CD4-positive, alpha-beta T cell treated with Interleukin-21 for 1 hour (primary cell): ENCODE results near the gene DHRS2.
"Not testable (repeated sequence)": the region's sequence is repeated elsewhere in the genome, so short reads cannot be mapped to it uniquely, and the experiment has no call there.

ENCODE experiments used
- DNase-seq: peaks from one replicate; pipeline ENCODE4 v3.0.0-alpha.2; 2020

DHRS2 gene

DNA sequence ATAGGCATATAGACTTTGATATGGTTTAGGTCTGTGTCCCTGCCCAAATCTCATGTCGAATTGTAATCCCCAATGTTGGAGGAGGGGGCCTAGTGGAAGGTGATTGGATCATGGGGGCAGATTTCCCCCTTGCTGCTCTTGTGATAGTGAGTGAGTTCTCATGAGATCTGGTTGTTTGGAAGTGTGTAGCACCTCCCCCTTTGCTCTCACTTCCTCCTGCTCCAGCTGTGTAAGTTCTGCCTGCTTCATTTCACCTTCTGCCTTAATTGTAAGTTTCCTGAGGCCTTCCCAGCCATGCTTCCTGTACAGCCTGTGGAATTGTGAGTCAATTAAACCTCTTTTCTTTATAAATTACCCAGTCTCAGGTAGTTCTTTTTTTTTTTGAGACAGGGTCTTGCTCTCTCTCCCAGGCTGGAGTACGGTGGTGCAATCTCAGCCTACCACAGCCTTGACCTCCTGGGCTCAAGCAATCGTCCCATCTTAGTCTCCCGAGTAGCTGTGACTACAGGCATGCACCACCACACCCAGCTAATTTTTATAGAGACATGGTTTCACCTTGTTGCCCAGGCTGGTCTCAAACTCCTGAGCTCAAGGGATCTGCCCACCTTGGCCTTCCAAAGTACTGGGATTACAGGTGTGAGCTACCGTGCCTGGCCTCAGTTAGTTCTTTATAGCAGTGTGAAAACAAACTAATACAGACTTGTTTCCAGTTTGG is 1.3 kb upstream of the DHRS2 start:
- DNase-seq: not testable (repeated sequence)

DNA sequence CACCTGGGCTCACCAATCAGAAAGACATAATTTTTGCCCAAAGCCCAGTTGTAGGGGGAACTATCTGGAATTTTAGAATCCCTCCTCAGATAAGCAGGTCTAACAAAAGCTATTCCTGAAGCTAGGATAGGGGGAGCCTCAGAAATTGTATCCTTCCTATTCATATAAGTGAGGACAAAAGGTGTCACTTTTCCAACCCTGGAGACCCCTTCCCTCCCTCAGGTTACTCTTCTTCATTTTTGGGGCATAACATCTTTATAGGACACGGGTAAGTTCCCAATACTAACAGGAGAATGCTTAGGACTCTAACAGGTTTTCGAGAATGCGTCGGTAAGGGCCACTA is 1.1 kb downstream of the DHRS2 start:
- not testable (repeated sequence) for DNase-seq

DNA sequence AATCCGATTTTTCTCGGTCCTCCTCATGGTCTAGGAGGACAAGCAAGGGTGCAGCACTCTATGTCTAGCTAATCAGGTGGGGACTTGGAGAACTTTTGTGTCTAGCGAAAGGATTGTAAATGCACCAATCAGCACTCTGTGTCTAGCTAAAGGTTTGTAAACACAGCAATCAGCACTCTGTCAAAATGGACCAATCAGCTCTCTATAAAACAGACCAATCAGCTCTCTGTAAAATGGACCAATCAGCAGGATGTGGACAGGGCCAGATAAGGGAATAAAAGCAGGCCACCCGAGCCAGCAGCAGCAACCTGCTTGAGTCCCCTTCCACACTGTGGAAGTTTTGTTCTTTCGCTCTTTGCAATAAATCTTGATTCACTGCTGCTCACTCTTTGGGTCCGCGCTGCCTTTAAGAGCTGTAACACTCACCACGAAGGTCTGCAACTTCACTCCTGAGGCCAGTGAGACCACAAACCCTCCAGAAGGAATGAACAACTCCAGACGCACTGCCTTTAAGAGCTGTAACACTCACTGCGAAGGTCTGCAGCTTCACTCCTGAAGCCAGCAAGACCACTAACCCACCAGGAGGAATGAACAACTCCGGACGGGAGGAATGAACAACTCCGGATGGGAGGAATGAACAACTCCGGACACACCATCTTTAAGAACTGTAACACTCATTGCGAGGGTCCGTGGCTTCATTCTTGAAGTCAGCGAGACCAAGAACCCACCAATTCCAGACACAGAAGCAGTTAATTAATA is 1.7 kb downstream of the DHRS2 start:
- DNase-seq: not testable (repeated sequence)

DNA sequence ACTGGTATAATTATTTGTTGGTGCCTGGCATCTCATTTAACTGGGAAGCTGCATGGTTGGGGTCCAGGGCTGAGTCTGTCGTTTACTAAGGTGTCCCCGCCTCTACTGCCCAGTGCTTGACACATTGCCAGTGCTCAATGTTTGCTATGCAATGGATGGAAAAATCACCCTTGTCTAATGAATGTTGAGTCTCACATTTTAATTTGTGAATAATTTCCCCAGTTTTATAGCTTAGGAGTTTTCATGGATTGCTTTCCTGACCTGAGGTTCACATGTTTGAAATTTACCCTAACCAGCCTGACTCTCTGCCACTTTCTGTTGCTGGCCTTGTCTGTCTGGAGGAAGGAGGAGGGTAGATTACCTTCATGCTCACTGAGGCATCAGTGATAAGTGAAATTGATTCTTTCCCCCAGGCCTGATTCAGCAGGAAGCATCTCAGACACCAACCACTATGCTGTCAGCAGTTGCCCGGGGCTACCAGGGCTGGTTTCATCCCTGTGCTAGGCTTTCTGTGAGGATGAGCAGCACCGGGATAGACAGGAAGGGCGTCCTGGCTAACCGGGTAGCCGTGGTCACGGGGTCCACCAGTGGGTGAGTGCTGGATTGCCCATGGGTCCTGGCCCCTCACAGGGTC is 2.4 kb downstream of the DHRS2 start:
- no peak for DNase-seq

DNA sequence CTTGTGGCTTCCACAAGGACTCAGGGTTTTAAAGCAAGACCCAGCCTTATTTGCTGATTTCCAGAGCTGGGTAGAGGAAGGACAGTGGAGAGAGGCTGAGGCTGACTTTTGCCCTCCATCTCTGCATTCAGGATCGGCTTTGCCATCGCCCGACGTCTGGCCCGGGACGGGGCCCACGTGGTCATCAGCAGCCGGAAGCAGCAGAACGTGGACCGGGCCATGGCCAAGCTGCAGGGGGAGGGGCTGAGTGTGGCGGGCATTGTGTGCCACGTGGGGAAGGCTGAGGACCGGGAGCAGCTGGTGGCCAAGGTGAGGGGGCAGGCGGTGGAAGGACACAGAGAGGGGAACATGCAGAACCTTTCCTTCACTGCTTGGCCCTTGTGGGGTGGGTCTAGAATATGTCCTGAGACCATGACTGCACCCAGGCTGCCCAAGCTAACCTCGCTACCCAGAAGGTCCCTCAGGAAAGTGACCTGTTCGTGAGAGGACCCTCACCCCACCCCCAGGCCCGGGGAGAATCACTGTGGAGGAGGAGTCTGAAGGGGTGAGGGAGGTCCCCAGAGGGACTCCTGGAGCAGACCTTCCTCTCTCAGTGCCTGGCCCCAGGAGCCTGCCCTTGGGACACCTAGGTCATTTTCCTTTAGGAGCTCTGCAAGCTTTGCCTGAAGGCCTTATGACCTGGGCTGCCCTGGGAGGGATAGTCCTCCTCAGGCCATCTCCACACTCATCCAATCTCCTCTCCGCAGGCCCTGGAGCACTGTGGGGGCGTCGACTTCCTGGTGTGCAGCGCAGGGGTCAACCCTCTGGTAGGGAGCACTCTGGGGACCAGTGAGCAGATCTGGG is 3.1 kb downstream of the DHRS2 start:
- no peak for DNase-seq

DNA sequence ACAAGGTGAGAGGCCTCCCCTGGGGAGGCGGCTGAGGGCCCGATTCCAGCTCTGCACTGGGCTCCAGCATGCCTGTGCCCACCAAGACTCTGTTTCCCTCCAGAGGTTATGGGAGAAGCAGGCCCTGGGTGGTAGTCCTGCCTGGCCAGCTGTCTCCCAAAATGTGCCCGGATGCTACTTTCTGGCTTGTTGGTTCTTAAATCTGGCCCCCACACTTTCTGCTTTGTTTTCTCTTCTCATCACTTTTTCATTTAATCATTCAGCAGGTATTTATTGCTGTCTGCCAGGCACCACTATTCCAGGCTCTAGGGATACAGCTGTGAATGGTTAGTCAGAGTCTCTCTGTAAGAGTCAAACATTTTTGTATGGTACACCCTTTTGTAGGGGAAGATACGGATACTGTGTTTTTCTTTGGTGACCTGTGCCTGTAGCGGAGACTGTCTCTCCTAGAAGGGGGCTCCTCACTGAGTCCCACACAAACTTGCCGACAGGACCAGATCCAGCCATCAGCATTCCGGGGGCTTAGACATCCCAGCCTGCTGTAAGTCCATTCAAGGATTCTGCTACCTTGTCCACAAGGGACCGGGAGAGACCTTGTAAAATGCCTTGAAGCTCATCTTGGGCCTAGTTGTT is 3.8 kb downstream of the DHRS2 start:
- no peak for DNase-seq

DNA sequence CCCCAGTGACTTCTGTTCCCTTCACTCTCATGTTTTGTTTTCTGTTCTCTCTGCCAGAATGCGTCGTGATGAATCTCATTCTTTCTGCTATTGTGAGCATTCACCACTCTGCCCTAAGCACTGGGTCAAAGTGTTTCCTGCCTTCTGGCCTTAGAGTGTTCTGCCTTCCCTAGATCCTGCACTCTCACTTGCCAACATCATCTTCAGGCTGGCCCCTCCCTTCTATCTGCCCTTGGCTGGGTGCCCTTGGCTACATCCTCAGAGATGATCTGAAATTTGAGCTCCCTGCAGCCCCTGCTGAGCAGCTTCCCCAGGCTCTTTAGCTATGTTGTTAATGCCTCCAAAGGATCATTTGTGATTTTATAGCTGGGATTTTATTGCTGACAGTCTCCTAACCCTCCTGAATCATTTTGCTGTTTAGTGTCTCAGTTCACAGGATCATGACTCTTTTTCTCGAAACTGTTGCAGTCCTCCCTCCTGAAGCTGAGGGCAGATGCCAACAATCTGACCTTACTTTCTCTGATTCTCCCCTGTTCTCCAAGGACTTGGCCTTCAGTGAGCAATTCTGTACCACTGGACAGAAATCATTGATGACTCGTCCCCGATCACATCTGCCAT is 4.5 kb downstream of the DHRS2 start:
- DNase-seq: no peak

DNA sequence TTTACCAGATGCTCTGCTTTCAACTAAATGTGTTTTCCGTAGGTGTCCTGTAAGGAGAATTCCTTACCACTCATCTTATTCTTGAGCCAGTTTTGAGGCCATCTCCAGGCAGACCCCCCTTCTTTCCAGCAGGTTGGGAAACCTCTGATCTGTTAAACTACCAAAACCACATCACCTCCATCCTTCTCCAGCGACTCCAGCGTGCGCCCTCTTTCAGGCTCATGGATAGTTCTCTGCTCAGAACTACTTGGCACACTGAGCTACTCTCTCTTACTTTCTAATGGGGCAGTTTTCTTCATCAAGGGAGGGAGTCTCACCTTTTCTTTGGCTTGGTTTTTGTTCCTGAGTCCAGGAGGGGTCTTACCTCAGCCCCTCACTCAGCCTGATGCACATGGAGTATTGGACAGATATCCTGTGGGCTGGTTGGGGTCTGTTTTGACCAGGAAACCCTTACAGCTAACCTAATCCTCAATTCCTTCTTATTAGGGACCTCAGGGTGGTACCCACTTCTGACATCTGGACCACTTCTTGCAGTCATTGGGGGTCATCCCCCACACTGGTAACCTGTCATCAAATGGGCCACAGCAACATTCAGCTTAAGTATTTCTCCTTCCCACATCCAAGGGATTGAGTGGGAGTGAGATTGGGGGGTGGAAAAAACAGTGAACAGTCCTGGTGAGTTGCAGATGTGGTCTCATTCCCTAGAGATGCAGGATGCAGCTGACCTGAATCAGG is 5.2 kb downstream of the DHRS2 start:
- DNase-seq: no peak

DNA sequence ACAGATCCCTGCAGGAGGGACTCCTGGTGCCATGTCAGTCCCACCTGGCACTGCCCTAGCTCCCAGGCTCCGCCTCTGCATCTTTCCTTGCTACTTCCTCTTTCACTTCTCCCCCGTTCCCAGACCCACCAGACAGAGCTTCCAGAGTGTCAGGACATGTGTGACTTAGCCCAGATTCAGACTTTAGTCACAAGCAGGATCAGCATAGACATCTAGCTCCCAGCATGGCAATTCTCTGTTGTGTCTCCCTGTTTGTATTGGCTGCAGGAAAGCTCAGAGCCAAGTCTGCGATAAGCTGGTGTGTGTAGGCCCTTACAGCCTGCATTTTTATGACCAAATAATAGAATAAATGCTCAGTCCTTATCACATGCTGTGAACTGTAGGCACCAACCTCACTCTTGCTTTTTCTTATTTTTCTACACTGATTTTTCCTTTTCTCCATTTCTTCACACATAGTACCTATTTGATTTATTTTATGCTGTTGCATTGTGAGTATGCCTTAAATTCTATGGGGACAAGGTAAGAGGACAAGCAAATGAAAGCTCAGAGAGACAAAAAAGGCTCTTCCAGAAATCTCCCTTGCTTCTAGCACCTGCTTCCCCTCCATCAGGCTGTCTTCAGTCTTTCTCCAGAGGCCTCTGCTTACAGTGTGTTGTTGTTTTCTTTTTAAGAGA is 5.9 kb downstream of the DHRS2 start:
- DNase-seq: no peak

DNA sequence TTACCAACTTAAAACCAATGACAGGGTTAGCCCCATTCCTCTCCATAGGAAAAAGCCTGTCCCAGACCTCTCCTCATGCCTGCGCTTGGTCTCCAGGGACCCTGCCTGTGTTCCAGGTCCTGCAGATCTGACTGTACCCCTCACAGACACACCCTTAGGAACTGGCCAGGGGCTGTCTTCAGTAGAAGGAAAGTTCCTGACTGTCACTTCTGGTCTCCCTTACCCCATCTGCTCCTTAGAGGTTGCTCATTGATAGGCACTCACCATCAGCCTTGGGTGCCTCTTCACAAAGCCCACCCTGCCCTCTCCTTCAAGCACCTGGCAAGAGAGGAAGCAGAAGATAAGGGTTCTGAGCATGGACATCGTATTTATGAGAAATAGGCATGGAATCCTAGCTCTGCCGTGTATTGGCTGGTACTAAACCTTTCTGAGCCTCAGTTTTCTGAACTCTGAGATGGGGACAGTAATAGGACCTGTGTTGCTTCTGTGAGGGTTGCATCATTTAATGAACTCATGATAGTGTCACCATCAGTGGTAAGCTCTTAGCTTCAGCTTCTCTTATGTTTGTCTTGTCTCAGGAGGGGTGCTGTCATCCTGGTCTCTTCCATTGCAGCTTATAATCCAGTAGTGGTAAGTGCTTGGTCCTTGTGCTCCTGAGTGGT is 7.5 kb downstream of the DHRS2 start:
- no peak for DNase-seq

DNA sequence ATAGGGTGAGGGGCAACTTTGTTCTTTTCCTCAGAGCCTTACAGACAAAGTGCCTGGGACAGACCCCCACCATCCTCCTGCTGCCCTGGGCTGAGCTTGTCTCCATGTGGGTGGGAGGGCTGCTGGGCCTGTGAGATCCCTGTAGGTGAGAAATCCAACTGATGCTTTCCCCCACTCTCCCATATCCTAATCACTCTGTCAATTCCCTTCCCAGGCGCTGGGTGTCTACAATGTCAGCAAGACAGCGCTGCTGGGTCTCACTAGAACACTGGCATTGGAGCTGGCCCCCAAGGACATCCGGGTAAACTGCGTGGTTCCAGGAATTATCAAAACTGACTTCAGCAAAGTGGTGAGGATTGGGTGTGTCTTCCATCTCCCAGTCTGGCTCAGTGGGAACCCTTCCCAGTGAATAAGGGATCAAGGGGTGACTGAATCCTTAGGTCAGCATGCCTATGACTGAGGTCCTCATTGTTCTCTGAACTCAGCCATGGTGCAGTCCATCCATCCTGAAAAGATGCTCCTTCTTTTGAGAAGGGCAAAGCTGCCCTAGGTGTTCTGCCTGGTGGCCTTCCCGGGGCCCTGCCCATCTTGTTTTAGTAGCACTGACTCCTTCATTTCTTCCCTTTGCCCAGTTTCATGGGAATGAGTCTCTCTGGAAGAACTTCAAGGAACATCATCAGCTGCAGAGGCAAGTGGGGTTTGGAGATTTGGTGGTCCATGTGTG is 8.2 kb downstream of the DHRS2 start:
- no peak for DNase-seq

DNA sequence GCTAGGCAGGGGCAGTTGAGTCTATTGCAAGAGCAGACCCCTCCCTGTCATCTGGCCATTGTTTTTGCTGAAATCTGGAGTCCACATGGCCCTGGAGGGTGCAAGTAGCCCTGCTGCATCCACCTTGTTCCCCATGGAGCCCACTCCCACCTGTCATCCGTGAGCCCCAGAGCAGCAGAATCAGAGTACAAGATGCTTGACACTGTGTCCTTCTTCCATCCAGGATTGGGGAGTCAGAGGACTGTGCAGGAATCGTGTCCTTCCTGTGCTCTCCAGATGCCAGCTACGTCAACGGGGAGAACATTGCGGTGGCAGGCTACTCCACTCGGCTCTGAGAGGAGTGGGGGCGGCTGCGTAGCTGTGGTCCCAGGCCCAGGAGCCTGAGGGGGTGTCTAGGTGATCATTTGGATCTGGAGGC is 8.8 kb downstream of the DHRS2 start:
- DNase-seq: no peak

DNA sequence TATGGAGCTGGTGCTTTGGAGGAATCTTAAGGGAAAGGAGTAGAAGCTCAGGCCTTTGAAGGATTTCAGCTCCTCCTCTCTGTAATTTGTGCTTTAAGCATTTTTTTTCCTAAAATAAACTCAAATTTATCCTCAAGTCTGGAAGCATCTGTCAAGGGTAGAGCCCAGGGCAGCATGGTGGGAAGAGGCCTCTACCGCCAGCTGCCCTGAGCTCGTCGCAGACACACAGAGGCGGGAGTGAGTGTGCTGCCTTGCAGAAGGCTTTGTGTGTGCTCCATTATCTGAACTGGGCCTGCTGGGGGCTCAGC is 9.3 kb downstream of the DHRS2 start:
- DNase-seq: no peak

DNA sequence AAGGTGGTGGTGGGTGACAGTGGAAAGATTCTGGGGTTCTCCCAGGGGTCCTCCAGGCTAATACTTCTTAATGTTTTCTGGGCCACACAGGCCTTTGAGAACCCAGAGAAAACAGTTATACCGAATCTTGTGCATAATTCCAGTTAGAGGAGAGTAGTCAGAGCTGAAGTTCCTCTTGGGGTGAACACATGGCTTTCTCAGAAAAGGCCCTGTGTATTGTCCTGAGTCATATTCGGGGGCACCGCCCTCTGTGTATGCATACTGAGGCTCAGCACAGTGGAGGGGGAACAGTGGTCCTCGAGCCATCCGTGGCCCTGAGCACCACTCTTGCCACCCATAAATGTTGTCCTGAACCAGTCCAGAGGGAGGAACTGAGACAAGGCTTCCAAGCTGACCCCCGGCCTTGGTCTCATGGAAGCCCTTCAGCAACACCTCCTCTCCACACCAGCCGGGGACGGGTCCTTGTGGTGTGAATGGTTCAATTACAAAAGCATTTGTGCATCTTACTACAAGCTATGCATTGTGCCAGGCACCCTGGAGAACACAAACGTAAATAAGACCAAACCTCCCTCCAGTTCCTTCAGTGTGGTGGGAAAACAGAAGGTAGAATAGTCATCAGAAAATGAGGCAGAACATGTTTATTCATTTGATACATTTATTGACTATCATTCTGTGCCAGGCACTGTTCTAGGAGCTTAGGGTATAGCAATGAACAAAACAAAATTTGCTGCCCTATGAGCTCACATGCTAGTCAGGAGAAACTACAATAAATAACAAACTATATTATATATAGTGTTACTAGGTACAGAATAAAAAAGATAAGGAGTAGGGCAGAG is 9.9 kb downstream of the DHRS2 start:
- no peak for DNase-seq

DNA sequence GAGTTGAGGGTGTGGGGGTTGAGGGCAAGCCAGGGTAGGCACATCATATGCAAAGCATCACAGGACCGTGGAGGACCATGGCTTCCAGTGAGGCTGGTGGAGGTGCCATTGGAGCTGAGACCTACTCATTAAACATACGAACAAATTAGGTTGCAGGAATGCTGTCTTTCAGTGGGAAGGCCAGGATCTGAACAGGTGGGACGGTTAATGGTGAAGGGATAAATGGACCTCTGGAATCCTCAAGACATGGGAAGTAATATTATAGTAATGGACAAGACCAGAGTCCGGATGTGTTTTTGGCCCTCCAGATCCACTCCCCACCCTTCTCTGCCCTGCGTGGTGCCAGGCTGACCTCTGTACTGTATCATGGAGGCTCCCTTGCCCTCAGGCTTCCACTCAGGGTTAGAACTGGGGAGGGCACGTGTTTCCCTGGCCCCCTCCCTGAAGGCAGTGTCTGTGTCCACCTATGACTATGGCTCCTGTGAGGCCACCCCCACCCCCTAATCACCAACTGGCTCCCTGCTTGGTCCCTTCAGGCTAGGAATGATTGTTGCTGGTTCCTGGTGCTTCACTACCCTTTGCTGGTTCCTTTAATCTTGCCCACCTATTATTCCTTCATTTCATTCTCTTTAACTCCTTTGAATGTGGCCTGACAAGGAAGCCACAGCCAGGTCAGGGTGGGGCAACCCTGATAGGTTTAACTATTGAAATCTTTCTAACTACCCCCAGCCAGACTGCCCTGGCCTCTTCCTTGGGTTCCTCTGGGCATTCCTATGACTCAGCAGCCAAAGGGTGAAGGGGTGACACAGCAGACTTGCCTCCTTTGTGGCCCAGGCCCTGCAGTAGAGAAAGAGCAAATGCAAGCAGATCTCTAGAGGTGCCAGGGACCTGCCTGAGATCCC is 10.7 kb downstream of the DHRS2 start:
- DNase-seq: no peak

DNA sequence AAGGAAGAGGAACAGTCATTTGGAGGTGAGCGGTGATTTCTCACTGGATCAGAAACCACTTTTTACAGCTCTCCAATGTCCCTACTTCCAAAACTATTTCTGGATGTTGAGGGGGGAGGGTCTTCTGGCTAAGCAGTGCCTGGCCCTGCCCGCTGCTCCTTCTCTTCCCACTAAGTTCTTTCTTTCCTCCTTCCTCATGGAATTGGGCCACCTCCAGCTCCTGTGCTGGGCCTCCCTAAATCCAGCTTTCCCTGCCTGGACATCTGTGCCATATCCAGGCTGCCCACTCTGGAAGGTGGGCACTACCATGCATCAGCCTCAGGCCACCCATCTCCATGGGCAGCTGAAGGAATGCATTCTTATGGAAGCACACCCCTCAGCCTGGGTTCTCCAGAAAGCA is 11.5 kb downstream of the DHRS2 start:
- DNase-seq: no peak

DNA sequence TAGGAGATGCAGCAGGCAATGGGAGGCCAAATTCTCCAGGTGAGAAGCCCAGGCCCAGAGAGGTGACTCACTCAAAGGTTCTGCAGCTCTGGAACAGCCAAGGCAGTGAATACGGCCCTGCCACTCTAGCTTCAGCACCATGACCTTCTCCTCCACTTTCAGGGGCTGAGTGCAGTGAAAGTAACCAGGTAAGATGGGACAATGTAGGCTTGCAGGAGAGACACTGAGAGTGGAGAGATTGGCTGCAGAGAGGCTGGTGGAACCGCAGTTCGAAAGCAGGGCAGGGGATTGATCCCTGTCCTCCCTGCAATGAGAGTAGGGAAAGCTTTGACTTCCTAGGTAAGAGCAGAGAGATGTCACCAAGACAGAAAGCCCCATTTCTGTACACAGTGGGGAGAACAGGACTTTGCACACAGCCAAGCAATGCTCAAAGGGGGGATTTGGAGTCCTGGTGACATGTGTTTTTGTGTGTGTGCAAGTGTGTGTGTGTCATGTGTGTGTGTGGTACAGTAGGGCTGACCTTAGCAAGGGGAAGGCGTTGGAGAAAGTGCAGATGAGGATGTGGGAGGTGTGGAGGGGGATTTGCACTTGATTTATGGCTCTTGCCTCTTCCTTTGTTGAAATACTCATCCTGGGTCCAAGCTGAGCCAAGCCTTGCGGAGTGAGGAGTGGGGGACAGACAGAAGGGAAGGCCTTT is 12.7 kb downstream of the DHRS2 start:
- DNase-seq: no peak
